ENCODE measurements around the gene ARFRP1. TPM values are rescaled to one million over a fixed set of nuclear protein-coding genes. Genes with fewer than 3 reads are reported as not detected.
A peak's percentile ranks its signal among the peaks of the same experiment; 100 is the strongest.

ARFRP1 gene
- total RNA-seq, 1 donor from 2014 or later: 51.0 TPM

- Mint-ChIP-seq H3K4me1 (ENCODE audit: low read depth) (no peaks in the 10 kb centered on the region), H3K4me3 (ENCODE audit: low read depth) (peak overlapping the region; percentile 16), H3K36me3 (ENCODE audit: insufficient read depth) (peaks cover 2% of the 10 kb centered on the region)
These were observed 10.4 kb downstream of the ARFRP1 start for GRCh38 chr20:63697357-63697867.

GRCh38 chr20:63696628-63697356 lies 11.0 kb downstream of the ARFRP1 start, which contains the start of gene TNFRSF6B:
Gene TNFRSF6B (plus strand): TSS chr20:63696652. CDS start chr20:63696768, 116 bp downstream.
- TF ChIP-seq CTCF (IDR thresholded peaks at IDR 0.05; ENCODE audit: unreplicated experiment): no peak
- H3K9me3 Mint-ChIP-seq (ENCODE audit: low read depth): no peaks in the 10 kb centered on the region
- H3K27ac Mint-ChIP-seq: no peak within 1 kb of the TSS
- DNase-seq (ENCODE audit: low spot score, unreplicated experiment): no peak
- no peaks in the 10 kb centered on the region for H3K27me3 Mint-ChIP-seq
- H3K4me1 Mint-ChIP-seq (ENCODE audit: low read depth): no peaks in the 10 kb centered on the region
- H3K36me3 Mint-ChIP-seq (ENCODE audit: insufficient read depth): peaks cover 2% of the 10 kb centered on the region
- peak within 1 kb of the TSS; percentile 16 for H3K4me3 Mint-ChIP-seq (ENCODE audit: low read depth)

More at GRCh38 chr20:63697357-63697867, 10.4 kb downstream of the ARFRP1 start:
- Mint-ChIP-seq H3K9me3 (ENCODE audit: low read depth) (no peaks in the 10 kb centered on the region), H3K27me3 (no peaks in the 10 kb centered on the region), H3K27ac (no peak overlapping the region)
- no peak for TF ChIP-seq CTCF (IDR thresholded peaks at IDR 0.05; ENCODE audit: unreplicated experiment)
- DNase-seq (ENCODE audit: low spot score, unreplicated experiment): no peak

- Mint-ChIP-seq H3K27ac (no peak overlapping the region), H3K4me3 (ENCODE audit: low read depth) (no peak overlapping the region), H3K4me1 (ENCODE audit: low read depth) (no peaks in the 10 kb centered on the region), H3K9me3 (ENCODE audit: low read depth) (no peaks in the 10 kb centered on the region), H3K27me3 (no peaks in the 10 kb centered on the region), H3K36me3 (ENCODE audit: insufficient read depth) (peaks cover 2% of the 10 kb centered on the region)
- no peak for TF ChIP-seq CTCF (IDR thresholded peaks at IDR 0.05; ENCODE audit: unreplicated experiment)
- DNase-seq (ENCODE audit: low spot score, unreplicated experiment): no peak
These were observed 11.5 kb downstream of the ARFRP1 start for GRCh38 chr20:63696306-63696627.

- H3K36me3 Mint-ChIP-seq (ENCODE audit: insufficient read depth): peaks cover 2% of the 10 kb centered on the region
- DNase-seq (ENCODE audit: low spot score, unreplicated experiment): no peak
These were observed 12.1 kb downstream of the ARFRP1 start for GRCh38 chr20:63695424-63696305.

More at GRCh38 chr20:63695424-63696305, 12.1 kb downstream of the ARFRP1 start:
- Mint-ChIP-seq H3K27me3 (no peaks in the 10 kb centered on the region), H3K9me3 (ENCODE audit: low read depth) (no peaks in the 10 kb centered on the region), H3K4me1 (ENCODE audit: low read depth) (no peaks in the 10 kb centered on the region), H3K27ac (no peak overlapping the region), H3K4me3 (ENCODE audit: low read depth) (no peak overlapping the region)
- TF ChIP-seq CTCF (IDR thresholded peaks at IDR 0.05; ENCODE audit: unreplicated experiment): no peak

Data from progenitor cell of endocrine pancreas (in vitro differentiated cells).